Measurements from ENCODE around the gene PIKFYVE.
A peak's percentile ranks its signal among the peaks of the same experiment; 100 is the strongest.

The PIKFYVE gene

GRCh38 chr2:208269091-208269490 is 3.0 kb downstream of the PIKFYVE start:
- Mint-ChIP-seq H3K4me3 (no peak overlapping the region), H3K9me3 (no peaks in the 10 kb centered on the region), H3K4me1 (peaks cover 41% of the 10 kb centered on the region), H3K27ac (no peak overlapping the region), H3K36me3 (peaks cover 47% of the 10 kb centered on the region)
- ATAC-seq (no peak), DNase-seq (ENCODE audit: low spot score in 2 of 2) (no peak)

DNA sequence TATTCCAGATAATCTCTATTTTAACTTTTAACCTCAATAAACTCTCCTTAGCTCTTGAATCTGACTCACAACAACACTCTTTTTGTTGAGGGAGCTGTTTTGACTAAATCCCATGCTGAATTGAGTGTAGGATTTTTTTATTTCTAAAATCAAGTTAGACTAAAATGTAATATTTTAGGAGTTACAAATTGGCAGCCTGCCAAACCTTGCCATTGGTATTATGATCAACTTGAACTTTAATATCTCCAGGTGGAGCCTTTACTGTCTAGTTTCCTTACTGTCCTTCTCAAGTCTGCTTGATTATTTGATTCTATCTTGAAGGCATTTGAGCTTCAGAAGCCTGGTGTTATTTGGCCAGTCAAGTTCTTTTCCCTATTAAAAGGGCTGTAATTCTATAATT is 8.7 kb downstream of the PIKFYVE start:
- peaks cover 92% of the 10 kb centered on the region for H3K36me3 Mint-ChIP-seq
- peaks cover 8% of the 10 kb centered on the region for H3K4me1 Mint-ChIP-seq
- no peaks in the 10 kb centered on the region for H3K9me3 Mint-ChIP-seq
- no peak overlapping the region for H3K27ac Mint-ChIP-seq
- DNase-seq (ENCODE audit: low spot score in 2 of 2): no peak
- no peak overlapping the region for H3K4me3 Mint-ChIP-seq
- ATAC-seq: no peak

DNA sequence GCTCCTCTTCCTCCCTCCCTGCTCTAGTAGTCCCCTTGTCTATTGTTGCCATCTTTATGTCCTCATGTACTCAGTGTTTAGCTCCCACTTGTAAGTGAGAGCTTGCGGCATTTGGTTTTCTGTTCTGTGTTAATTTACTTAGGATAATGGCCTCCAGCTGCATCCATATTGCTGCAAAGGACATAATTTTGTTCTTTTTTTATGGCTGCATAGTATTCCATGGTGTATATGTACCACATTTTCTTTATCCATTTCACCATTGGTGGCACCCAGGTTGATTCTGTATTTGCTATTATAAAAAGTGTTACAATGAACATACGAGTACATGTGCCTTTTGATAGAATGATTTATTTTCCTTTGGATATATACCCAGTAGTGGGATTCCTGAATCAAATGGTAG is 12.5 kb downstream of the PIKFYVE start:
- ATAC-seq: no peak
- DNase-seq (ENCODE audit: low spot score in 2 of 2): no peak

GRCh38 chr2:208279236-208279635 is 13.2 kb downstream of the PIKFYVE start:
- no peaks in the 10 kb centered on the region for H3K9me3 Mint-ChIP-seq
- H3K36me3 Mint-ChIP-seq: peaks cover 93% of the 10 kb centered on the region
- no peak for ATAC-seq
- no peak overlapping the region for H3K27ac Mint-ChIP-seq
- H3K4me3 Mint-ChIP-seq: no peak overlapping the region
- DNase-seq (ENCODE audit: low spot score in 2 of 2): no peak
- peaks cover 25% of the 10 kb centered on the region for H3K4me1 Mint-ChIP-seq

More for the DNA sequence above, 12.5 kb downstream of the PIKFYVE start:
- Mint-ChIP-seq H3K9me3 (no peaks in the 10 kb centered on the region), H3K4me1 (peaks cover 30% of the 10 kb centered on the region), H3K27ac (no peak overlapping the region), H3K4me3 (no peak overlapping the region), H3K36me3 (peaks cover 93% of the 10 kb centered on the region)

GRCh38 chr2:208280234-208280633 is 14.2 kb downstream of the PIKFYVE start:
- no peak for ATAC-seq
- Mint-ChIP-seq H3K4me3 (no peak overlapping the region), H3K36me3 (peaks cover 94% of the 10 kb centered on the region), H3K9me3 (no peaks in the 10 kb centered on the region), H3K4me1 (peaks cover 22% of the 10 kb centered on the region), H3K27ac (peak overlapping the region; percentile 29)
- DNase-seq (ENCODE audit: low spot score in 2 of 2): no peak

- H3K9me3 Mint-ChIP-seq: no peaks in the 10 kb centered on the region
- H3K27ac Mint-ChIP-seq: no peak overlapping the region
- DNase-seq (ENCODE audit: low spot score in 2 of 2) (no peak), ATAC-seq (peak; percentile 68)
- peaks cover 94% of the 10 kb centered on the region for H3K36me3 Mint-ChIP-seq
- H3K4me1 Mint-ChIP-seq: peaks cover 22% of the 10 kb centered on the region
- no peak overlapping the region for H3K4me3 Mint-ChIP-seq
Measured at GRCh38 chr2:208280933-208281332, 14.9 kb downstream of the PIKFYVE start.

DNA sequence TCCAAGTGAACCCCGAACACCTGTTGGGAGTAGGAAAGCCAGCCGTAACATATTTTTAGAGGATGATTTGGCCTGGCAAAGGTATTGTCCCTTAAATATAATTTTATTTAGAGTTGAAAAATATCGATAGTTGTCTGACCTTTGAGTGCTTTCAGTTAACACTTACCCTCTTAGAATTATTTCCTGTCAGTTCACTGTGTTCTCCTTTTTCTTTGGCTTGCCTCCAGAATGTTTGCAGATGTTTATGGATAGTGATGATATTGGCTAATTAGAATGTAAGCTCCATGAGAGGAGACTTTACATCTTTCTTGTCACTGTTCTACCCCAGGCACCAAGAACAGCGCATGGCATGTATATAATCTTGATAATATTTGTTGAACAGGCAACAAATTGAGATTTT is 19.8 kb downstream of the PIKFYVE start:
- H3K36me3 Mint-ChIP-seq: peaks cover 94% of the 10 kb centered on the region
- no peak for DNase-seq (ENCODE audit: low spot score in 2 of 2)
- no peak overlapping the region for H3K4me3 Mint-ChIP-seq
- peaks cover 11% of the 10 kb centered on the region for H3K4me1 Mint-ChIP-seq
- no peak for ATAC-seq
- H3K9me3 Mint-ChIP-seq: no peaks in the 10 kb centered on the region
- no peak overlapping the region for H3K27ac Mint-ChIP-seq

DNA sequence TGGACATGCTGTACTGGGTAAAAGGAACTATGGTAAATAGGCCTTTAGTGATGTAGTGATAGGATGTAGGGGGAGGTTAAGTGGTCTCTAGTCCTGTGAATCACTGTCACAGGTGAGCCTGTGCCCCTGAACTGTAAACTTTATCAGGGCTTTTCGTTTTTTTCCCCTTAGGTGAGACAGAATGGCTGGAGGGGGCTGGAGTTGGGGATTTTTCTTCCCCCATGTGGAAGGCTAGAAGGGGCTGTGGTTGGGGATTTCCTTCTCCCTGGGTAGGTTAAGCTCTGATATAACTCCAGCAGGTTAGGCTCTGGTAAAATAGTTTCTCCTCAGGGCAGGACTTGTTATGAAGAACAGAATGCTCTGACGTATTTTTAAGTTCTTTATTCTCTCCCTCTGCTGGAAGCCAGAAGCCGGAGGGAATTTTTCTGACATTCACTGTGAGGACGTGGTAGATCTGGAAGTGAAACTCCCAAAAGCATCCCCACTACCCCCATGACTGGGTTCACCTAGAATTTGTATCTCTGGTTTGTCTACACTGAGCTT is 28.5 kb downstream of the PIKFYVE start:
- no peaks in the 10 kb centered on the region for H3K9me3 Mint-ChIP-seq

DNA sequence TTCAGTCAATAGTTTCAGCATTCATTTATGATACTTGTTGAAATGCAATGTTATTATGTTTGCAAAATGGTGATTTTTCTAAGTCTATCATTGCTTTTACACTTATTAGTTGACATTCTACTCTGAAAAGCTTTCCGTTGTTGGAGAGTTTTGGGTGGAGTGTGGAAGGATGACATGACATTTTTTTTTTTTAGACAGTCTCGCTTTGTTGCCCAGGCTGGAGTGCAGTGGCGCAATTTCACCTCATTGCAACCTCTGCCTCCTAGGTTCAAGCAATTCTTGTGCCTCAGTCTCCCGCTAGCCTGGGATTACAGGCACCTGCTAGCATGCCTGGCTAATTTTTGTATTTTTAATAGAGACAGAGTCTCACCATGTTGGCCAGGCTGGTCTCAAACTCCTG is 29.8 kb downstream of the PIKFYVE start:
- peaks cover 41% of the 10 kb centered on the region for H3K4me1 Mint-ChIP-seq
- no peak overlapping the region for H3K27ac Mint-ChIP-seq
- H3K36me3 Mint-ChIP-seq: peaks cover 67% of the 10 kb centered on the region
- H3K4me3 Mint-ChIP-seq: no peak overlapping the region
- DNase-seq (ENCODE audit: low spot score in 2 of 2) (no peak), ATAC-seq (no peak)
- H3K9me3 Mint-ChIP-seq: no peaks in the 10 kb centered on the region

More for the DNA sequence above, 28.5 kb downstream of the PIKFYVE start:
- H3K36me3 Mint-ChIP-seq: peaks cover 67% of the 10 kb centered on the region
- ATAC-seq (peak; percentile 21), DNase-seq (ENCODE audit: low spot score in 2 of 2) (no peak)
- no peak overlapping the region for H3K4me3 Mint-ChIP-seq
- peak overlapping the region; percentile 7 for H3K27ac Mint-ChIP-seq
- peaks cover 41% of the 10 kb centered on the region for H3K4me1 Mint-ChIP-seq

GRCh38 chr2:208296610-208297009 is 30.6 kb downstream of the PIKFYVE start:
- DNase-seq (ENCODE audit: low spot score in 2 of 2): no peak
- peaks cover 70% of the 10 kb centered on the region for H3K36me3 Mint-ChIP-seq
- H3K4me1 Mint-ChIP-seq: peaks cover 38% of the 10 kb centered on the region
- H3K9me3 Mint-ChIP-seq: no peaks in the 10 kb centered on the region
- no peak overlapping the region for H3K4me3 Mint-ChIP-seq
- no peak for ATAC-seq
- H3K27ac Mint-ChIP-seq: peak overlapping the region; percentile 10

DNA sequence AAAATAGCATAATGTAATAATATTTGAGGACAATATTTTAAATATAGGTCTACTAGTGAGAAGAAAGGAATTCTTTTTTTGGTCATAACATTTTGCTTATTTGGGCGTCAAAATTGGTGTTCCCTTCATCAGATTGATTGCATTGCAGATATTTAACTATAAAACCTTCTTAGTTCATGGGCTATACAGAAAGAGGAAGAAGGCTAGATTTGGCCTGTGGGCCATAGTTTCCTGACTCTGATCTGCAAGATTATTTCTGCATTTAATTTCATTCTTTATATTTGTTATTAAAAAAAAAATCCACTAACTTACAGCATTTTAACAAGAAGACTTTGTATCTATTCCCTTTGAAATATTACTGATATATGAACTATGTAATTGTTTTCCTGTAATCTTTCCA is 31.9 kb downstream of the PIKFYVE start:
- Mint-ChIP-seq H3K36me3 (peaks cover 72% of the 10 kb centered on the region), H3K27ac (no peak overlapping the region), H3K9me3 (no peaks in the 10 kb centered on the region), H3K4me3 (no peak overlapping the region), H3K4me1 (peaks cover 28% of the 10 kb centered on the region)
- no peak for ATAC-seq
- no peak for DNase-seq (ENCODE audit: low spot score in 2 of 2)

GRCh38 chr2:208300847-208301618 is 35.0 kb downstream of the PIKFYVE start:
- H3K4me1 Mint-ChIP-seq: peaks cover 9% of the 10 kb centered on the region
- ATAC-seq: no peak
- peak overlapping the region; percentile 10 for H3K27ac Mint-ChIP-seq
- no peak overlapping the region for H3K4me3 Mint-ChIP-seq
- no peak for DNase-seq (ENCODE audit: low spot score in 2 of 2)
- H3K9me3 Mint-ChIP-seq: no peaks in the 10 kb centered on the region
- peaks cover 81% of the 10 kb centered on the region for H3K36me3 Mint-ChIP-seq

DNA sequence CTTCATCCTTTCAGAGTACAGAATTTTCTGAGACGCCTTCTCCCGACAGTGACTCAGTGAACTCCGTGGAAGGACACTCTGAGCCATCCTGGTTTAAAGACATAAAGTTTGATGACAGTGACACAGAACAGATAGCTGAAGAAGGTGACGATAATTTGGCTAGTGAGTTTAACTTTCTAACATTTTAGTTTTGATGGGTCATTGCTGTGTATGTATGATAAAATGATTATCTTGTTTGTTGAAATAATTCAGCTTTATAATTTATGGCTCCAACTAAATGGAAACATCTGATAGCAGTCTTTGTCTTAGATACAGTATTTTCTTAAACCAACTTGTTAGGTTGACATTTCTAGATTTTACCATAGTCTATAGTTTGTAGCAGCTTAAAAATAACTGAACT is 38.1 kb downstream of the PIKFYVE start:
- Mint-ChIP-seq H3K4me1 (no peaks in the 10 kb centered on the region), H3K4me3 (no peak overlapping the region), H3K27ac (no peak overlapping the region), H3K9me3 (no peaks in the 10 kb centered on the region), H3K36me3 (peaks cover 81% of the 10 kb centered on the region)
- ATAC-seq: no peak
- no peak for DNase-seq (ENCODE audit: low spot score in 2 of 2)

GRCh38 chr2:208304695-208305094 is 38.6 kb downstream of the PIKFYVE start:
- peaks cover 75% of the 10 kb centered on the region for H3K36me3 Mint-ChIP-seq
- H3K9me3 Mint-ChIP-seq: no peaks in the 10 kb centered on the region
- no peak for DNase-seq (ENCODE audit: low spot score in 2 of 2)
- no peak overlapping the region for H3K4me3 Mint-ChIP-seq
- no peak overlapping the region for H3K27ac Mint-ChIP-seq
- no peak for ATAC-seq
- H3K4me1 Mint-ChIP-seq: no peaks in the 10 kb centered on the region

GRCh38 chr2:208306291-208306690 is 40.2 kb downstream of the PIKFYVE start:
- H3K4me1 Mint-ChIP-seq: peaks cover 8% of the 10 kb centered on the region
- no peaks in the 10 kb centered on the region for H3K9me3 Mint-ChIP-seq
- ATAC-seq (no peak), DNase-seq (ENCODE audit: low spot score in 2 of 2) (no peak)
- H3K36me3 Mint-ChIP-seq: peaks cover 59% of the 10 kb centered on the region
- no peak overlapping the region for H3K27ac Mint-ChIP-seq
- H3K4me3 Mint-ChIP-seq: no peak overlapping the region

DNA sequence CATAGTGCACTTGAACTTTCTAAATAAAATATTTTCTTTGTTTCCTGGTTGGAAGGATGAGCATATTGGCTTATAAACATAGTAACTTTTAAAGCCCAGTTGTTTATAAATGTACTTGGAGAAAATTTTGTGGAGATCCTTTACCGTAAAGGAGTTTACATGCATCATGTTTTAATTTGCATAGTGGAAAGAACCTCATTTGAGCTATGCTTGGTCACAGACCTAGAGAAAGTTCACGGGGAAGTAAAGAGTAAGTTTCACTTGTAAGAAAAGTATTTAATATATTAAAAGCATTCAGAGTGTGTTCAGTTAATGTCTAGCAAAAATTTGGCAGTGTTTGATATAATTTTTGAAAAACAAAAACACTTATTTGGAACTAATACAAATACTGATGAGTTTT is 45.3 kb downstream of the PIKFYVE start:
- no peaks in the 10 kb centered on the region for H3K9me3 Mint-ChIP-seq
- DNase-seq (ENCODE audit: low spot score in 2 of 2) (no peak), ATAC-seq (no peak)
- no peak overlapping the region for H3K4me3 Mint-ChIP-seq
- H3K36me3 Mint-ChIP-seq: peaks cover 32% of the 10 kb centered on the region
- H3K27ac Mint-ChIP-seq: no peak overlapping the region
- H3K4me1 Mint-ChIP-seq: peaks cover 22% of the 10 kb centered on the region

Measured in stimulated activated effector memory CD8-positive, alpha-beta T cell treated with anti-CD3 and anti-CD28 coated beads, Interleukin-12 subunit alpha, Interleukin-12 subunit beta, amount 100 ng/mL, for 72 hours (primary cell).